OCI-LY3 (cell line): ENCODE results near the gene FDX2.

Source experiments
- CTCF ChIP-seq: fragments of 200-600, 300-600 bp; sonication (generic); IDR thresholded peaks from 2 replicates; pipeline ENCODE4 v1.5.1; 2014; ENCODE audit warnings: antibody characterized with exemption, low read length, low read depth
- EZH2phosphoT487 ChIP-seq: fragments of 200-600 bp; shearing (Covaris generic); IDR thresholded peaks from 2 replicates; pipeline ENCODE4 v1.6.1; 2018; ENCODE audit warnings: antibody characterized with exemption, mixed run types, low read depth

GRCh38 chr19:10320602-10321416, 5.0 kb upstream of the FDX2 start:
- TF ChIP-seq CTCF: no peak
- no peak for TF ChIP-seq EZH2phosphoT487
